HG02885 (cell line): ENCODE results near the gene MLH1.
"Not testable (repeated sequence)": the region's sequence is repeated elsewhere in the genome, so short reads cannot be mapped to it uniquely, and the experiment has no call there.

Experiments used
- ATAC-seq: cut with Tn5 transposase; IDR thresholded peaks from one replicate; pipeline ENCODE4 v1.9.1; 2021; ENCODE audit warnings: mild to moderate bottlenecking; ENCODE audit not compliant: unreplicated experiment, poor library complexity

The MLH1 gene

DNA sequence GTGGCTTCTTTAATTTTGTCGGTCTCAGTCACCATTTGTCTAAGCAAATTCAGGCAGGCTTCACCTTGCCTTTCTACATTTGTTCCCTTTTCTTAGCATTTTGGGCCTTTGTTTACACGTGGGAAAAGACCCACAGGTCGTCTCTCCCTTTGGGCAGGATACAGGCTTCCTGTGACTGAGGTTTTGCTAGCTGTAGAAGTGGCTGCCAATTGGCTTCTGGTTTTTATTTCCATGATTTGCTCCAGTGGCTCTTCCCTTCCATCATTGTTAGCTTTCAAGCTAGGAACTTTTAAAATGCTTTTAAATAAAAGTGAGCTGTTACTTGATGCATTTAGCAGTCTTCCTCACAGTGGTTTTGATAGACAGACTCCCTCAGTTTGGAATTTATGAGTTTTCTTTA, 37.3 kb downstream of the MLH1 start:
- no peak for ATAC-seq

DNA sequence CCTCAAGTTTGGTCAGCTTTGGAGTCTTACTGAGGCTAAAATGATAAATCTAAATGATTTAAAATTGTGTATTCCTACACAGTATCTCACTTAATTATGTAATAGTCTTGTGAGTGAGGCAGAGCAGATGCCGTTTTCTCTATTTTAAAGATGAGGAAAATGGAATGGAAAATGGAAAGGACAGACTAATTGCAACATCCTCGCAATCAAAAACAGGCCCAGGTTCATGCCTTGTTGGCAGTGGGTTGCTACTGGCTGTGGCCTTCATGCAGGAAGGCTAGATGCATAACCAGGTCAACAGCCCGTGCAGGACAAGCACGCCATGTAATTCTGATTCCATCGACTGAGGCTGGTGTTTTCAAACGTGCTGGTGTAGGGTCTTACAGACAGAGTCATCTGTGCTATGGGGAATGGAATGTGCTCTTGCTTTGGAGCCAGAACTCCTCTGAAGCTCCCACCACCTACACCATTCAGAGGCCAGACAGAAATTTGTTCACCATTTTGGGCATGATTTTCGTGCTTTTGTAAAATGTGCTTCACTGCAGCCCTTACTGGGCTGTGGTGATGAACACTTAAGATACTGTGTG, 37.9 kb downstream of the MLH1 start:
- ATAC-seq: no peak

DNA sequence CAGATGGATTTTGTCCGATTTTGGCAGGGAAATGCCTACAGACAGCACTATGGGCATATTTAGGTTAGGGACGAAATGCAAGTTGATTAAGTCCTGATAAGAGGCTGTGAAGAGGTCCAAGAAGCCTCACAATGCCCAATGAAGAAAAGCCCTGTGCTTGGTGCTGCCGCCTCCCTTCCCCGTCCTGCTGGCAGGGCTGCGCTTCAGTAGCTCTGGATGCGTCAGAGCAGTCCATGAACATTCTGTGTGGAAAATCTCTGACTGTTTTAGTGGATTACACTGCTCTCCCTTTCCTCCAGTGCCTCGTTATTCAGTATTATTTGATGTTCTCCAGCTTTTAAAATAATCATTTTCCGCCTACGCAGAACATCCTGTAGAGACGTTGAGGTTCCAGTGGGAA, 39.6 kb downstream of the MLH1 start:
- ATAC-seq: no peak

DNA sequence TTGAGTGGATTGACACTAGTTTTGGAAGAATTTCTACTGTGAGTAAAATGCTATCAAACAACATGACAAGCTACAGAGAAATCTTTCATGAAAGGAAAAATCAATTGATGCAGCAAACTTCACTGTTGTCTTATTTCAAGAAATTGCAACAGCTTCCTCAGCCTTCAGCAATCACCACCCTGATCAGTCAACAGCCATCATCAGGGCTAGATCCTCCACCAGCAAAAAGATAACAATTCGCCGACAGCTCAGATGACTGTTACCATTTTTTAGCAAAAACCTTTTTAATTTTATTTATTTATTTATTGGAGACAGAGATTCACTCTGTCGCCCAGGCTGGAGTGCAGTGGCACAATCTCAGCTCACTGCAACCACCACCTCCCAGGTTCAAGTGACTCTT, 44.0 kb downstream of the MLH1 start:
- no peak for ATAC-seq

DNA sequence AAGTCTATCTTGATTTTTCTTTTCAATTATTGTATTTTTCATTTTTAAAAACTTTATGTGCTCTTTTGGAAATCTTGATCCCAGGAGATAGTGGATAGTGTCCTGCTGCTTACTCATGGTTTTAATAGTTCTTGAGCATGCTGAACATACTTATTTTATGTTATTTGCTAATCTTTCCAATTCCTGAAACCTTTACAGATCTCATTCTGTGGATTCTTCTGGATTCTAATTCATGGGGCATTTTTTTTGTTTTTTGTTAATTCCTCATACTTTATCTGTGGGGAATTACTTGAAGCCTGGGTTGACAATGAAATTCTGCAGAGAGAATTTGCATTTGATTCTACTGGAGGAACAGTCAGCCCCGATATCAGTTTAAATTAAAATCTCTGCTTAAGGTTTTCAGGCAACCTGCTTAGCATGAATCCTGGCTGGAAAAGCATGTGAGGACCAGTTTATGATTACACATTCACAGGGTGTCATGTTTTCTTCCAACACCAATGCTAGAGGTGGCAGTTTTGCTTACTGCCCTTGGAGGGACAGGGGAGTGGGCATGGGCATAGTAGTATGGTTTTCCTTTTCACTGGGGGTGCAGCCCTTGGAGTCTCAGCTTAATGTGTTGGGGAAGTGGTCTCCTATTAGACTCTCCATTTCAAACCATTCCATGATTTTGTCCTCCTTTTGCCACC, 46.0 kb downstream of the MLH1 start:
- ATAC-seq: no peak

DNA sequence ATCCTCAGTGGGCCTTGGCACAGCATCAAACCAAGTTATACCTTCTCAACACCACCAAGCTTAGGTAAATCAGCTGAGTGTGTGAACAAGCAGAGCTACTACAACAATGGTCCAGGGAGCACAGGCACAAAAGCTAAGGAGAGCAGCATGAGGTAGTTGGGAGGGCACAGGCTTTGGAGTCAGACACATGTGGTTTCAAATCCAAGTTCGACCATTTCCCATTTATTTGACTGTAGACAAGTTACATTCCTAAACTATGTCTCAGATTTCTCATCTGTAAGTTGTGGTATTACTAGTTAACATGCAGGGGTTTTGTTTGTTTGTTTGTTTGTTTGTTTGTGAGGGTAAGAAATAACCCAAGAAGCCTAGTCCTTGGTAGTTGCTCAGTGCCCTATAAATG, 46.9 kb downstream of the MLH1 start:
- no peak for ATAC-seq

DNA sequence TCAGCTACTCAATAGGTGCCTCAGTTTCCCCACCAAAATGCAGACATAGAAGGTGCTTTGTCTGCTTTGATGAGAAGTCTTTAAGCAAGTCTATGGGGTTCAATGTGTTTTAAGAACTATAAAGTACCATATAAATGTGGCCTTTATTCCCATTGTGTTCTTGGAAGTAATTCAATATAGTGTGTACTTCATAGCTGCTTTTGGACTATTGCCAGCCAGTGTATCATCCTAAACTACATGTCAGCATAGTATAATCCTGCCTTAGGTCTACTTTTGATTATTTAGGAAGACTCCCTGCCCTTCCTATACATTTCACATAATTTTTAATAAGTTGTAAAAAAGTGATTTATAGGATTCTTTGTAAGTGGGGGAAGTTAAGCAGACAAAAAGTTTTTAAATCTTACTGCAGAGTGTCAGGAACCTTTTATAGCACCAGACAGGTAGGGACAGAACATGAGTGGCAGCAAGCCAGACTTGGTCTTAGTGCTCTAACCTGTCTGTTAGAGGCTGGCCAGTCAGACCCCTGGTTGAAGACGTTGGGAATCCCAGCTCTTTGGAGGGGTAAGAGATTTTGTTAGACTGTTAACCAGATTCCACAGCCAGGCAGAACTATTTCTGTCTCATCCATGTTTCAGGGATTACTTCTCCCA, 48.4 kb downstream of the MLH1 start:
- ATAC-seq: no peak

DNA sequence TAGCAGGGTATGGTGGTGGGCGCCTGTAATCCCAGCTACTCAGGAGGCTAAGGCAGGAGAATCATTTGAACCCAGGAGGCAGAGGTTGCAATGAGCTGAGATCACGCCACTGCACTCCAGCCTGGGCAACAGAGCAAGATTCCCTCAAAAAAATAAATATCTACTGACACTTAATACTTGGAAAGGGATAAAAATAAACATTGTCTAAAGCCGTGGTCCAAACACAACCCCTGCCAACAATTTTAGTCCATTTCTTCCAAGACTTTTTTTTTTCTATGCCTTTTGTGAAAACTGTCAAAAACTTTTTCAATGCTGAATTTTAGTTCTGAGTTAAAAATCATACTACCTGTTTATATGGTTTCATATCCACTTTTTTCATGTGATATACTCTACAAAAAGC, 49.4 kb downstream of the MLH1 start:
- not testable (repeated sequence) for ATAC-seq

DNA sequence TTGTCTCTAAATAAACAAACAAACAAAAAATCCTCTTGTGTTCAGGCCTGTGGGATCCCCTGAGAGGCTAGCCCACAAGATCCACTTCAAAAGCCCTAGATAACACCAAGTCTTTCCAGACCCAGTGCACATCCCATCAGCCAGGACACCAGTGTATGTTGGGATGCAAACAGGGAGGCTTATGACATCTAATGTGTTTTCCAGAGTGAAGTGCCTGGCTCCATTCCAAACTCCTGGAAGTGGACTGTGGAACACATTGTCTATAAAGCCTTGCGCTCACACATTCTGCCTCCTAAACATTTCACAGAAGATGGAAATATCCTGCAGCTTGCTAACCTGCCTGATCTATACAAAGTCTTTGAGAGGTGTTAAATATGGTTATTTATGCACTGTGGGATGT, 57.0 kb downstream of the MLH1 start:
- no peak for ATAC-seq

DNA sequence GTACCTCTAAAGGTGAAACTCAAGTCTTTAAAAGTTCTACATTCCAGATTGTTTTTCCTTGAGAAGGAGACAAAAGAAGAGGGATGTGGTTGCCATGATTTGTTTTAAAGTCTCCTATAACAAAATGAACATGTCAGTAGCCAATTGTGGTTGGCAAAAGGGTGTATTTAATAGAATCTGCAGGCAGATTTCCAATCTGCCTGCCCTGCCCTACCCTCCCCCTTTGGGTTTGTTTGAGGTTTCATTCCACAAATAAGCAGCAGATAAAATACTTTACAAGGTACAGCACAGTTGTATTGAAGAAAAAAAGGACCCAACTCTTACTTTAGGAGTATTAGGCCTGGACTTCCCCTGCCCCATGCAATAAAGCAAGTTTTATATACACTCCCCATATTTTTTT, 59.5 kb downstream of the MLH1 start:
- no peak for ATAC-seq

DNA sequence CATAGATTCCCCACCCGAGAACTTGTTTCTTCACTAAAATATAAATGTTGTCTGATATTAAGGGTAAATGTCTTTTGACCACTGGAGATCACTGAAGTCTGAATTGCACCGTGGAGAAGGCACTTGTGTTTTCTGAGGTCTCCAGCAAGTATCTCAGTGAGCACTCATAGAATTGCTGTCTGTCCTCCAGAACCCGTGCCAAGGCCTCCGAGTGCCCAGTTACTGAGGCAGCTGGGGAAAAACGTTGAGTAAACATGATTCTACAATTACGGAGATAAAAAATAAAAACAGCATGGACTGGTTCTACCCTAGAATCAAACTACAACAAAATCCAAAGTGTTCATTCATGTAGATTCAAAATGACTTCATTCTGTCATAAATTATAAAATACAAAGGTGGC, 60.0 kb downstream of the MLH1 start:
- ATAC-seq: no peak

DNA sequence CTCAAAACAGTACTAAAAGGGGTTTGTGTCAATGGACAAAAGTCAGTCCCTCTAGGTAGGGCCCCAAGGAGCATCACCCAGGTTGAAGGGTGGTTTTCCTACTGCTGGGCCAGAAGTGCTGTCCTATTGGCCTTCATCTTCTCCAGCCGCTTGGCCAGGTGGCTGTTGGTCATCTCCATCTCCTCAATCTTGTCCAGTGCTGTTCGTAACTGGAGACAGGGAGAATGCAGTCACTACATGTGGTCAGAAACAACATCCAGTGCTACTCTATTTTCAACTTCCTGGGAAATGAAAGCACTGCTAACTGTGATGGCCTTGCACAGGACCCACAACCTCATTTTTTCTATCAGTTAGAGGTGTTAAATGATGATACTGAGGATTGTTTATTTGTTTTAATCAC, 60.4 kb downstream of the MLH1 start:
- no peak for ATAC-seq

DNA sequence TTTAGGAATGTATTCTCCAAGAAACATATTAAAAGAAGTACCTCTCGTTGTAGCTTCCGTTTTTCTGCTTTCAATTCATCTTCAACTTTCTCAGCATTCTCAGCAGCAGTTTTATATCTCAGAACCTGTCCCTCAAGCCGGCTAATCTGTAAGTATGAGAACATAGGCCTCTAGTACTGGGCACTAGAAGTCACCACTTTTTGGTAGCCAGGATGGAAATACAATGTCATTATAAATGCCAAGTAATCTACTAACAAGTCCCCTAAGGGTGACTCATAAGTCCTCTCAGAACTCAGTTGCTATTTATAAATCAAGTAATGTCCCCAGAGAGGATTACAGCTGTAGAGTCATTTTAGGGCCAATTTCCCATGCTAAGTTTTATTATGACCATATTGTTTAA, 61.1 kb downstream of the MLH1 start:
- peak; percentile 82 for ATAC-seq

DNA sequence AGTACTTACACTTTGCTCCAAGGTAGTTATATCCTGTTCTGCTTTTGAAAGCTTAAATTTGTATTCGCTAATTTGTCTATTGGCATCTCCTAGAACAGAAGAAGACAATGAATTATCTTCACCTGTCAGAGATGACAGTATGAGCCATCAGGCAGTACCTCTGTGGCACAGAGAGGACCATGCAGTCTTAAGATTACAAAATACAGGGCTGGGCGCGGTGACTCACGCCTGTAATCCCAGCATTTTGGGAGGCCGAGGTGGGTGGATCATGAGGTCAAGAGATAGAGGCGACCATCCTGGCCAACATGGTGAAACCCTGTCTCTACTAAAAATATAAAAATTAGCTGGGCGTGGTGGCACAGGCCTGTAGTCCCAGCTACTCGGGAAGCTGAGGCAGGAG, 61.8 kb downstream of the MLH1 start:
- not testable (repeated sequence) for ATAC-seq

DNA sequence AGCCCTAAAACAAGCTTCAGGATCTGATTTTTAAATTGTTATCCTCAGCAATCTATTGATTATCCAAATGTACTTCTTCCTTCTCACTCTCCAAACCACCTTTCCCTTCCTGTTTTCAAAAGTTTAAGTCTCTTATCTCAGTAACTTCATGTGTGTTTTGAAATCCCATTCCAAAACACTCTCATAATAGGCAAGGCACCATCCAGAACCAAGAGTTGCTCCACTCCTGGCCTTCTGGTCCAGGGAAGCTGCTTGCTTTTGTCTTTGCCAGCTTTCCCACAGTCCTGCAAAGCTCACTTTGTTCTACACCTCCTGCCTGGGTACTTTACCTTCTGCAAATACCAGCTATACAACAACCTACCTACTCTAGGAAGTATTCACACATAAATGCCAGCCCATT, 63.5 kb downstream of the MLH1 start:
- ATAC-seq: no peak

DNA sequence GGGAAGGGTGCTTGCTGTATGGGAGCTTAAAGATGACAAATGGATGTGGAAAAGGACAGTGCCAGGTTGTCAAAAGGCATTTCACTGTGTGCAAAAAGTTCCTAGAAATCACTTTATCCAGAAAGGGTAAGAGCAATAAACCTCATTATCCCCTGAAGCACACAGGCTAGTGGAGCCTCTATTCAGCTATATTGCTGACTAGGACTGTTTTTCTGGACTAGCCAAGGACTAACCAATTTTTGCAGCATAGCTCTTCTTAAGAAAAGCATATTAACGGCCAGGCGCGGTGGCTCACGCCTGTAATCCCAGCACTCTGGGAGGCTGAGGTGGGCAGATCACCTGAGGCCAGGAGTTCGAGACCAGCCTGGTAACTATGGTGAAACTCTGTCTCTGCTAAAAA, 64.8 kb downstream of the MLH1 start:
- no peak for ATAC-seq

DNA sequence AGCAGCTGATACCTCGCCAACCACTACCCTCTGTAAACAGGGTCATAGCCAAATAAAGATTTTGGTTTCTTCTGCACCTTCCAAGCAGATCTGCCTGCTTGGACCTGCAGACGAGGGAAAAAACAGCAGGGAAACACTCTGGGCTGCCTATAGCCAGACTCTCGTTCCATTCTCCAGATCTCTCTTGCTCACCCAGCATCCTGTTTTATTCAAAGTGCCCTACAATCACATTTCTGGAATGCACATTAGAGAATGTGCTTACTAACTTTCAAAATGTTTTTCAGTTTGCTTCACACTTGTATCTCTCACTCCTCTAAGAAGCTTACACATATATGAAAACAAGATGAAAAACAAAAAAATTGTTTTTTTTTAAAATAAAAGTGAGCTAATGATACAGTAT, 71.4 kb downstream of the MLH1 start:
- no peak for ATAC-seq

DNA sequence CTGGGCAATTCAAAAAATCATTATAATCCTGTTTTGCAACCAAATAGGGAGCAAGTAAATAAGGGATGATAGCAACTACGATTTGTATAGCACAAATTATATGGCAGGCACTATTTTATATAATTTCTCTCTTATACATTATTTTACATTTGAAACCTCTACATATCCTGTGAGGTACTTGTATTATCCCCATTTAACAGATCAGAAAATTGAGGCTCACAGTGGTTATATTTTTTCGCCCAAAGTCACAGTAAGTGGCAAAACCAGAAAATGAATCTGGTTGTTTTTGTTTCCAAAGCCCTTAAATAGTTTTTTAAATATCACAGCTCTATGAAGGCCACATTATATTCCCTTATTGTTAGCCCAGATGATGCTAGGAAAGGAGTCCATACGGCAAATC, 74.3 kb downstream of the MLH1 start:
- ATAC-seq: no peak

DNA sequence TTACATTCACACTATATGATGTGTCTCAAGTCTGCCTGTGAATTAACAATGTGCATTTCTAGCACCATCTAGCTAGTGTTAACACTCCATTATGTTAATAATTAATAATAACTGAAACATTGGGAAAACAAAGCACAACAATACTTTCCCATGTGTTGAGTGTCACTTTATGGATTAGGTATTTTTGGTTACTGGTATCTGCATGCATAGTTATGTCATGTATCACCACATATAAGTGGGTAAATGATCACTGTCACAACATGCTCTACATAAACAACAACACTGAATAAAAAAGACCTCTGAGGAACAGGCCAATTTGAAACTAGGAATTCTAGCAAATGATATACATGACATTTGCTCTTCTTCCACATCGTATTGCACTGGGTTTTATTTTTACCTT, 74.7 kb downstream of the MLH1 start:
- no peak for ATAC-seq

DNA sequence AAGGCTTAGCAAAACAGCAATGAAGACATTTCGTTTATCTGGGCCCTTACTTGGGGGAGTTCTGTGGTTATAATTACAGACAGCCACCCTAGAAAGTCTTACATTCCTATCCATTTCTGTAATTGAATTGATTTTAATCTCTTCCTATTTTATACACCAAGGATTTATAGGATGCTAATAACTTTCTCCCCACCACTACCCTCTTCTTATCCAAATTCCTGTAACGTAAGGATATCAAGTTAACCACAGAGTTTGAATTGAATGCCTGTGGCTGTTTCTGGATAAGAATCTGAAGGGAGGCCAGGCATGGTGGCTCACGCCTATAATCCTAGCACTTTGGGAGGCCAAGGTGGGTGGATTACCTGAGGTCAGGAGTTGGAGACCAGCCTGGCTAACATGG, 78.6 kb downstream of the MLH1 start:
- ATAC-seq: no peak

DNA sequence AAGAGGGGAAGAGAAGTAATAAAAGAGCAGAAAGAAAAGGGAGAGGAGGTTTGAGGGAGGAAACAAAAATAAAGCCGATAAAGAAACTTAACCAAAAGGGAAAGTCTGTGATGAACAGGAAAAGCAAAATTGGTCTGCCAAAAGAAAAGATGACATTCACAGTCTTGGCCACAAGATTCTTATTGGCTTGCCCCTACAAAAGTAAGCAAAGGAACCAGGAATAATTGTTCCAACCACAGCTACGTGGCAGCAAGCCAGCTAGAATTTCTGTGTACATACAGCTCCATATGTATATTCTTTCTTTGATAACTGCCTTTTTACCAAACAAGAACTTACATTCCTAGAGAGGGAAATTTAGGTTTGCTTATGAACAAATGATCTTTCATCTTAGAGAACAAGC, 79.6 kb downstream of the MLH1 start:
- no peak for ATAC-seq

DNA sequence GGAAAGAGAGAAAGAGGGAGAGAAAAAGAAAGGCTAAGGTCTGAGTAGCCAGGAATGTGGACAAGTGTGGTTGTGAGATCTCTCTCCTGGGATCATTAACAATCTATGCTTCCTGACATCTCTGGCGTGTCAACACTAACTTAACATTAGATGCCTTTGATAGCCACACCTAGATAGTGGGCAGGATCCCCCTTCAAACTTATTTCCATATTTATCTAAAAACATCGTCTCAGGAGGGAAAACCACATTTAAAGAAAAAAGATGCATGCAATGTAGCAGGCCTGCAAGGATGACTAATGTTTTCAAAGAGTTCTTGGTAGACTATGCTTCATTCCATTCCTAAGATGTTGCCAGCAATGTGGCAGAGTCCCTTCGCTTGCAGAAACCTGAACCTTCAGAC, 80.9 kb downstream of the MLH1 start:
- no peak for ATAC-seq
